ENCODE measurements around the gene TGM3. TPM values are rescaled to one million over a fixed set of nuclear protein-coding genes. Genes with fewer than 3 reads are reported as not detected.

Gene TGM3
- total and polyA plus RNA-seq, 4 donors: 0.41 to 1.5 (median 0.52) TPM

- Histone ChIP-seq H3K27me3 (ENCODE audit: control insufficient read depth in 3 of 3, insufficient read depth in 3 of 3, low read length in 2 of 3) (no peaks in the 10 kb centered on the region), H3K36me3 (ENCODE audit: control insufficient read depth in 4 of 4, insufficient read depth in 4 of 4, low read length in 4 of 4) (no peaks in the 10 kb centered on the region), H3K27ac (ENCODE audit: low read depth in 1 of 2, low read length in 1 of 2) (no peak overlapping the region), H3K4me3 (no peak overlapping the region), H3K9me3 (ENCODE audit: control insufficient read depth in 4 of 4, insufficient read depth in 3 of 4, low read length in 3 of 4) (peaks cover 0 to 8% (median 0%) of the 10 kb centered on the region in 4 donors), H3K4me1 (ENCODE audit: control insufficient read depth in 5 of 5, insufficient read depth in 5 of 5, low read length in 5 of 5) (peaks cover 0 to 2% (median 0%) of the 10 kb centered on the region in 5 donors), H3K9ac (ENCODE audit: insufficient read depth in 1 of 2, low read length in 2 of 2) (no peak overlapping the region)
- TF ChIP-seq, protein P1, sequence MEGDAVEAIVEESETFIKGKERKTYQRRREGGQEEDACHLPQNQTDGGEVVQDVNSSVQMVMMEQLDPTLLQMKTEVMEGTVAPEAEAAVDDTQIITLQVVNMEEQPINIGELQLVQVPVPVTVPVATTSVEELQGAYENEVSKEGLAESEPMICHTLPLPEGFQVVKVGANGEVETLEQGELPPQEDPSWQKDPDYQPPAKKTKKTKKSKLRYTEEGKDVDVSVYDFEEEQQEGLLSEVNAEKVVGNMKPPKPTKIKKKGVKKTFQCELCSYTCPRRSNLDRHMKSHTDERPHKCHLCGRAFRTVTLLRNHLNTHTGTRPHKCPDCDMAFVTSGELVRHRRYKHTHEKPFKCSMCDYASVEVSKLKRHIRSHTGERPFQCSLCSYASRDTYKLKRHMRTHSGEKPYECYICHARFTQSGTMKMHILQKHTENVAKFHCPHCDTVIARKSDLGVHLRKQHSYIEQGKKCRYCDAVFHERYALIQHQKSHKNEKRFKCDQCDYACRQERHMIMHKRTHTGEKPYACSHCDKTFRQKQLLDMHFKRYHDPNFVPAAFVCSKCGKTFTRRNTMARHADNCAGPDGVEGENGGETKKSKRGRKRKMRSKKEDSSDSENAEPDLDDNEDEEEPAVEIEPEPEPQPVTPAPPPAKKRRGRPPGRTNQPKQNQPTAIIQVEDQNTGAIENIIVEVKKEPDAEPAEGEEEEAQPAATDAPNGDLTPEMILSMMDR (IDR thresholded peaks at IDR 0.05; ENCODE audit: control extremely low read depth, extremely low read depth): no peak
- WGBS, 2 donors: 70 to 81% methylated on average over 3 of the region's 3 CpGs
- no peak for DNase-seq
- ATAC-seq (ENCODE audit: insufficient read depth, low FRiP score): no peak
Measured at GRCh38 chr20:2313316-2313715, 17.5 kb downstream of the TGM3 start.

DNA sequence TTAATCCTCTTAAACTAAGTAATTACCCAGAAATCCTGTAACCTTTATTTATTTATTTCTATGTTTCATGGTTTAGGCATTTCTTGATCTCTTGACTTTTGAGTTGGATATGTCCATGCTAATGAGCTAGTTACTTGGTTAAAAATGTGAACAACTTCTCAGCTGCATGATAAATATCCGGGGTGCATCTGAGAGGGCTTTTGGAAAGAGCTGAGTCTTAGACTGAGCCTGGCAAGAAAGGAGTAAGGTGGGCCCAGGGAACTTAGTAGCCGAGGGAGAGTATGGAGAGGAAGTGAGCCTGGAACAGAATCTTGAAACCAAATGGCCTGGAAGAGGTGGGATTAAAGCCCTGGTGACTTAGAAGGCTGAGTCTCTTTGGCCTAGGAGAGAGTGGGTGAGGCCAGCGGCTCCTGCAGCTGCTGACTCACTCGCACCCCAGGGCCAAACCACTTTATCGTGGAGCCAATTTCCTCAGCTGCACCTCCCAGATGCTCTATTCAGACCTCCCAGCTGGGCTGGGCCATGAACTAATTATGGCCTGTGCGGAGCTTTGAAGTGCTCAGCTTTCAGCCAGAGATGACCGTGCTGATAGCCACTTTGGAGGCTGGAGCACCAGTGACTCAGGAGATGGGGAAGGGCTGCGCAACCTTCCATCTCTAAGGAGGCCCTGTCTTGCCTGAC lies 19.1 kb downstream of the TGM3 start:
- peaks cover 0 to 8% (median 0%) of the 10 kb centered on the region in 4 donors for H3K9me3 ChIP-seq (ENCODE audit: control insufficient read depth in 4 of 4, insufficient read depth in 3 of 4, low read length in 3 of 4)
- H3K9ac ChIP-seq (ENCODE audit: insufficient read depth in 1 of 2, low read length in 2 of 2): no peak overlapping the region
- TF ChIP-seq, protein P1 (IDR thresholded peaks at IDR 0.05; ENCODE audit: control extremely low read depth, extremely low read depth): no peak
- no peaks in the 10 kb centered on the region for H3K27me3 ChIP-seq (ENCODE audit: control insufficient read depth in 3 of 3, insufficient read depth in 3 of 3, low read length in 2 of 3)
- peaks cover 0 to 2% (median 0%) of the 10 kb centered on the region in 5 donors for H3K4me1 ChIP-seq (ENCODE audit: control insufficient read depth in 5 of 5, insufficient read depth in 5 of 5, low read length in 5 of 5)
- H3K4me3 ChIP-seq: no peak overlapping the region
- H3K27ac ChIP-seq (ENCODE audit: low read depth in 1 of 2, low read length in 1 of 2): peak overlapping the region in 1 of 2 donors; percentile 45
- peak; percentile 58 for ATAC-seq (ENCODE audit: insufficient read depth, low FRiP score)
- no peaks in the 10 kb centered on the region for H3K36me3 ChIP-seq (ENCODE audit: control insufficient read depth in 4 of 4, insufficient read depth in 4 of 4, low read length in 4 of 4)
- DNase-seq: no peak
- 55 to 60% methylated on average over 8 of the region's 8 CpGs for WGBS, 2 donors

- Histone ChIP-seq H3K9ac (ENCODE audit: insufficient read depth in 1 of 2, low read length in 2 of 2) (no peak overlapping the region), H3K36me3 (ENCODE audit: control insufficient read depth in 4 of 4, insufficient read depth in 4 of 4, low read length in 4 of 4) (no peaks in the 10 kb centered on the region), H3K4me1 (ENCODE audit: control insufficient read depth in 5 of 5, insufficient read depth in 5 of 5, low read length in 5 of 5) (peaks cover 0 to 2% (median 0%) of the 10 kb centered on the region in 5 donors), H3K27me3 (ENCODE audit: control insufficient read depth in 3 of 3, insufficient read depth in 3 of 3, low read length in 2 of 3) (no peaks in the 10 kb centered on the region), H3K4me3 (no peak overlapping the region), H3K9me3 (ENCODE audit: control insufficient read depth in 4 of 4, insufficient read depth in 3 of 4, low read length in 3 of 4) (peaks cover 0 to 8% (median 0%) of the 10 kb centered on the region in 4 donors), H3K27ac (ENCODE audit: low read depth in 1 of 2, low read length in 1 of 2) (no peak overlapping the region)
- no peak for ATAC-seq (ENCODE audit: insufficient read depth, low FRiP score)
- no peak for DNase-seq
- 57 to 82% methylated on average over 1 of the region's 1 CpG for whole genome bisulfite sequencing, 2 donors
- TF ChIP-seq, protein P1 (IDR thresholded peaks at IDR 0.05; ENCODE audit: control extremely low read depth, extremely low read depth): no peak
Measured at GRCh38 chr20:2315440-2315778, 19.6 kb downstream of the TGM3 start.
